ENCODE results near the gene FGD1.
"Not testable (repeated sequence)": the region's sequence is repeated elsewhere in the genome, so short reads cannot be mapped to it uniquely, and the experiment has no call there.

The FGD1 gene

DNA sequence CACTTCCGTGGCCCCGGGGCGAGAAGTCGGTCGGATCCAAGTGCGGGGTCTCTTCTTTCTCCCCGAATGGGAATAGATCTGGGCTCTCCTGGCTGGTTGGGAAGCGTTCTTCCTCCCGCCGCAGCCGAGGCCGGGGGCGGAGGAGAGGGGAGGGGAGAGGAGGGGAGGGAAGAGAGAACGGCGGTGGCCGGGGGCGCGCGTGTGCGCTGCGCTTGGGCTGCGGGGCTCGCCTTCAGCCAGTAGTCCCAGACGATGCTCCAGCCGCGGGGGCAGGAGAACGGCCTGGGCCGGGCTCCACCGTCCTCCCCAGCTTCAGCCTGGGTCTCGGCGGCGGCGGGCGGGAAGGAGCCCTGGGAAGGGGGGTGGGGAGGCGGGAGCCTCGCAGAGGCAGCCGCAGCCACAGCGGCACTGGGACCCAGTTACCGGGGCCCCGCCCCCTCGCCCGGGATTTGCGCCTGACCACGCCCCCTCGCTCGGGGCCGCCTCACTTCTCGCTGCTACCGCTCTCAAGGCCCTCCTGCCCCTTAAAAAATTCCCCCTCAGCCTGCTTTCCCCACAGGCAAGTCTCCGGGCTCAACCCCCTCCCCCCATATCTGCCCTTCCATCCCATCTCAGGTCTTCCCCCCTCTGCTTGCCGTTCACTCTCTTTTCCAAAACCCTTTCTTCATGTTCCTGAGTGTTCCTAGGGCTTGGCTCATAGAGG, at the start of gene FGD1:
FGD1 (minus strand) TSS at position 421 of the 703 bp plus-strand sequence. CDS start 802 bp downstream, outside the sequence.
- peak; percentile 24 for DNase-seq (ENCODE audit: low read depth)

DNA sequence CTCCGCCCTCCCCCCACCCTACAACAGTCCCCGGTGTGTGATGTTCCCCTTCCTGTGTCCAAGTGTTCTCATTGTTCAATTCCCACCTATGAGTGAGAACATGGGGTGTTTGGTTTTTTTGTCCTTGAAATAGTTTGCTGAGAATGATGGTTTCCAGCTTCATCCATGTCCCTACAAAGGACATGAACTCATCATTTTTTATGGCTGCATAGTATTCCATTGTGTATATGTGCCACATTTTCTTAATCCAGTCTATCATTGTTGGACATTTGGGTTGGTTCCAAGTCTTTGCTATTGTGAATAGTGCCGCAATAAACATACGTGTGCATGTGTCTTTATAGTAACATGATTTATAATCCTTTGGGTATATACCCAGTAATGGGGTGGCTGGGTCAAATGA, 46.2 kb upstream of the FGD1 start:
- DNase-seq (ENCODE audit: low read depth): not testable (repeated sequence)

DNA sequence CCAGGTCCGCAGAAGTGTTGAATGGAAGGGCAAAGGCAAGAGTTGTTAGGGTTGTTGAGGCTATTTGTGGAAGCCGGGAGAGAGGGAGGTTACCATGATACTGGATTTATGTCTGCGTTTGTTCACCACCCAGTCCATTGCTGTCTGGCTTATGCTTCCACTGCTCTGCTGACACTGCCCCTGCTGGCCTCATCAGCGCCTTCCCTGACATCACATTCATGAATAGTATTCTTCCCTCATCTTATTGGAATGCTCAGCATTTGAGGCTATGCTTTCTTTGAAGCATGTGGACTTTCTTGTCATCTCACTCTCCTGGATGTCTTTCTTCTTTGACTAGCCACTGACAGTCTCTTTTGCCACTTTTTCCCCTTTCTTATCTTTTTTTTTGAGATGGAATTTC, 44.3 kb upstream of the FGD1 start:
- no peak for DNase-seq (ENCODE audit: low read depth)

DNA sequence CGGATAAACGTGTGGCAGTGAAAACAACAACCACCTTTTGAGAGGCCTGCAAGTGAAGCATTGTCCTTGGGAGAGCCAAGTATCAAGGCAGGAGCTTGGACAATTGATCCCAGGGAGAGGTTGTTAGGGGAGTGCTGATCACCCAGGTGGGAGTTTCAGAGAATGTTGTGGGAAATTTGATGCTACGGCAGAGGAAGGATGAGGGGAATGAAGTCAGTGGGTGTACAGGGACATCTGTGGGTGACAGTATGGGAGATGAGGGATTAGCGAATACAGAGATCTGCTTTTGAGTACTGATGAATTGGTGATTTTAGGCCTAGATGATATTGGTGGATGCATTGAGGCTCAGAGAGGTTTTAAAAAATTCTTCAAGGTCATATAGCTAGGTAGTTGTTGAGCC, 38.2 kb upstream of the FGD1 start:
- DNase-seq (ENCODE audit: low read depth): no peak

DNA sequence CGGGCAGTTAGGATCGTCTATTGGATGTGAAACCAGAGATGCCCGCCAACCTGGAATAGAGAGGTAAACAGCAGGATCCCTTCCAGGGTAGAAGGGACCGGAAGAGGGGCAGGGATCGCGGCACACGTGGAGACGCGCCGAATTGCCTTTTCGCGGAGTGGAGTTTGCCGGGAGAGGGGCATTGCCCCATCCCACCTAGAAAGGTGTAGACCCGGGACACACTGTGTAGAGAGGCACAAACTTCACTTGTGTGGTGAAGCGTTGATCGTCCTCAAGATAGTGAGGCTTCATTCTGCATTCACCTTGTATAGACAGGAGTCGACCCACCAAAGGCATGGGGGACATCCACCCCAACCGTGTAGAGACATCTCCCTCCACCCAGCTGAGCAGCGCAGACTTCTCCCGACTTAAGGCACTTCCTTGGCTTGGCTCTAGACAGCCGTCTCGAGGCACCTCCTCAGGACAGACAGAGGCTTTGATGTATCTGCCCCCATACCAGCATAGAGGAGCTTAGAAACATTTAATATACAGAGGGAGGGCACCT, 34.4 kb upstream of the FGD1 start:
- DNase-seq (ENCODE audit: low read depth): no peak

DNA sequence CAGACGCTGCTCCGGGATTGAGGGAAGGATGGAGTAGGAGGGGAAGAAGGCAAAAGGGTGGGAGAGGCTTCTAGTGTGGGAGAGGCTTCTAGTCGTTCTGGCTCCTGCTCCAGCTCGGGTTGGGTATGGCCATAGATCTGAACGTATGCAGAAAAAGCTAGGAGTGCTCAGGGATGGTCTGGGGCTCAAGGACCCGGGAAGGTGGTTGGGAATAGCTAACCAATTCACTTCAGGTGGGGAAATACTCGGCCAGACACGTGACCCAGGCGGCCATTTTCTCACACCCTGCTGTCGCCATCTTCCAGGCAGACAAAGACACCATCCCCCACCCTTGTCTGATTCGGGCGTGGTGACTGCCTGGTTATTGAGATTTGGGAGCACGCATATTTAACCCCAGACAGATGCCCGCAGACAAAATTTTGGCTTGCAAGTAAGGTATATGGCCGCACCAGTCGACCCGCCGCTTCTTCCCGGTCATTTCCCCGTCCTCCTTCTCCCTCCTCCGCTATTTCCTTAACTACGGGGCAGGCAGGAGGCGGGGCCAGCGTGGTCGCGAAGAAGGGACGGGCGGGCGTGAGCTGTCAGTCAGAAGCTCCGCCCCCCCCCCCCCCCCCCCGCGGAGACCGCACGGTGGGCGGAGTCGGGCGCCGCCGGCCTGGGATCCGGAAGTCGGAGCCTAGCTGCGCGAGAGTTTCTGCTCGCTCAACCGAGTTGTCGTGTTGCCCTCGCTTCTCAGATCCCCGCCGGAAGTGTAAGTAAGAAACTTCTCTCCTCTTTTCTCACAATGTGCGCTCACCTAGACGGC, 33.7 kb upstream of the FGD1 start, which contains the start of gene GNL3L:
GNL3L (plus strand) TSS at position 668 of the 805 bp plus-strand sequence. CDS start 2,348 bp downstream, outside the sequence.
- DNase-seq (ENCODE audit: low read depth): peak; percentile 65

DNA sequence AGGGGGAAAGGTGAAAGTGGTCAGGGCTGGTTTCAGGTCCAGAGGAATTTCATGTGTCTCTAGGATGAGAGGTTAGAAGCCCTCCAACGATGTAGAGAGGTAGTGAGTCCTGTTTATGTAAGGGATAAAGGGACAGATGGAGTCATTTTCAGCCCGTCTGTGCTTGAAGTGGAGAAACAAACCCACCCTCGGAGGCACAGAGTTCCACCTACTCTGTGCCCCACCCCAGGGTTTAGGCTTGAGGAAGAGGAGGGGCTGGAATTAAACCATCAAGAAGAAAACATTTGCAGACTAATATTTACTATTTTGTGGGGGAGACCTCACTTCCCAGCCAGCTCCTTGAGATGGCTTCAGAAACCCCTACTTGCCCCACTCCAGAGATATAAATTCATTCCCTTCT, 33.1 kb upstream of the FGD1 start:
- no peak for DNase-seq (ENCODE audit: low read depth)

DNA sequence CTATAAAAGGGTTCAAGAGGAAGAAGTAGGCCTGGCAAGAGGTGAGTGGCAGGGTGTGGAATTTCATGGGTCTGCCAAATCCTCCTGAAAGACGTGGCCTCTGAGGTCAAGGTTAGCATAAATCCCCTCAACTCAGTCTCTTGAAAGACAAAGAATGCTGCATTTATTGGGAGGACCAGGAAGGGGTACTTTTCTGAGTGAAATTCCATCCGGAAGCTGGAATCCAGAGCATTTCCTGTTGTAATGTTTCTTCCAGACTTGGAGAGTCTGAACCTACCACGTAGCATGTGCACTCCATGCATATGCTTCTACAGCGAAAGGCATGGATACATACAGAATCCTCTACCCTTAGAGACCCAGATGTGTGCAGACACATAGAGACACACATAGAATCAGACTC, 13.4 kb upstream of the FGD1 start:
- no peak for DNase-seq (ENCODE audit: low read depth)

DNA sequence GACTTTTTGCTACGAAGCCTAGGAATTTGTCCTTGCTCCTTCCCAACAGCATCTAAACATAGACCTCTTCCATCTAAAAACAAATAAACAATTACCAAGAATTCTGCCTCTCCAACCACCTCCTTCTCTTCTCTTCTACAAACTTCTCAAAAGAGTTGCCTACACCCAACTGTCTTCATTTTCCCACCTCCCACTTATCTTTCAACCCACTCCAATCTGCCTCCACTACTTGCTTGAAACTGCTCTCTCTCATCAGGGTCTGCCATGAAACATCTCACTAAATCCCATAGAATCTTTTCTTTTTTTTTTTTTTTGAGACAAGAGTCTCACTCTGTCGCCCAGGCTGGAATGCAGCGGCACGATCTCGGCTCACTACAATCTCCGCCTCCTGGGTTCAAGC, 902 bp upstream of the FGD1 start:
- DNase-seq (ENCODE audit: low read depth): no peak

DNA sequence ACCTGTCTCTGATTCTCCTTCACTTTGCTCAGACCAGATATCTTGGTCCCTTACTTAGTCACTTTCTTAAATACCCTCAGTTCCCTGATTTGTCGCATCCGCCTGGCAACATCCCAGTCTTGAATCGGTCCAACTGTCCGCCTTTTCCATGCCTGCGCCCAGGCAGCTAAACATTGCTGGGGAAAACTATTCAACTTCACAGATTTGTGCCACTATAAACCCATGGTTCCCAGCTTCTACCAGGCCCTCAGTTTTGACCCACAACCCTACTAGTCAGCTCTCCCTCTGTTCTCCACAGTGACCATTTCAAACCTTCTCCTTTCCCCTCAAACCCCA, 451 bp upstream of the FGD1 start:
- no peak for DNase-seq (ENCODE audit: low read depth)

DNA sequence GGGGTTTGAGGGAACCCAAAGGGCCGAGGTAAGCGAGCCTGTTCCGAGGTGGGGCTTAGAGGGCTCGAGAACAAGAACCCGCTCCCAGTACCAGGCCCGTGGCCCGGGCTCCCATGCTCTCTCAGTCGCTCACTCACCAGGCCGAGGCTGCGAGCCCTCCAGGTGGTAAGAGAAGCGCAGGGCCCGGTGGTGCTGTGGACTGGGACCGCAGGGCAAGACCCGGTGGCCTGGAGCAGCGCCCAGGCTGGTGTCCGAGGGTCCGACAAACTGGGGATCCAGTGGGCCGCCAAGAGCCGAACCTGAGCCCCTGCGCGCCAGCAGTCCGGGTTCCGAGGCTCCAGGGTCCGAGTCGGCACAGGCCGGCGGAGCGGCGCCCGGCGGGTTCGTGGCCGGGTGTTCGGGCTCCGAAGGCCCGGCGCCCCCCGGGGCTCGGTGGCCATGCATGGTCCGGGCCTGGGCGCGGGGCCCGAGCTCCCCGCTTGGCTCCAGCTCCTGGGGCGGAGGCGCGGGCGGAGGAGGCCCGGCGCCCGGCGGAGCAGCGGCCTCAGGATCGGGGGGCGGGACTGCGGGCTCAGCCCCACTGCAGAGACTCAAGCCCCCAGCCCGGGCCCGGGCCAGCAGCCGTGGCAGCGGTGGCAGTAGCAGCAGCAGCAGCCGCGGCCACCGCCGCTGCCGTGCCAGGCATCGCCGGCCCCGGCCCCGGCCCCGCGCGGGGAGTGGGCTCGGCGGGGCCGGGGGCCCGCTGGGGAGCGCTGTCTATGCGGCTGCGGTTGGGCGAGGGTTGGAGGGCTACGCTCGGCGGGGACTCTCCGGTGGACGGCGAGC, 833 bp downstream of the FGD1 start:
- no peak for DNase-seq (ENCODE audit: low read depth)

DNA sequence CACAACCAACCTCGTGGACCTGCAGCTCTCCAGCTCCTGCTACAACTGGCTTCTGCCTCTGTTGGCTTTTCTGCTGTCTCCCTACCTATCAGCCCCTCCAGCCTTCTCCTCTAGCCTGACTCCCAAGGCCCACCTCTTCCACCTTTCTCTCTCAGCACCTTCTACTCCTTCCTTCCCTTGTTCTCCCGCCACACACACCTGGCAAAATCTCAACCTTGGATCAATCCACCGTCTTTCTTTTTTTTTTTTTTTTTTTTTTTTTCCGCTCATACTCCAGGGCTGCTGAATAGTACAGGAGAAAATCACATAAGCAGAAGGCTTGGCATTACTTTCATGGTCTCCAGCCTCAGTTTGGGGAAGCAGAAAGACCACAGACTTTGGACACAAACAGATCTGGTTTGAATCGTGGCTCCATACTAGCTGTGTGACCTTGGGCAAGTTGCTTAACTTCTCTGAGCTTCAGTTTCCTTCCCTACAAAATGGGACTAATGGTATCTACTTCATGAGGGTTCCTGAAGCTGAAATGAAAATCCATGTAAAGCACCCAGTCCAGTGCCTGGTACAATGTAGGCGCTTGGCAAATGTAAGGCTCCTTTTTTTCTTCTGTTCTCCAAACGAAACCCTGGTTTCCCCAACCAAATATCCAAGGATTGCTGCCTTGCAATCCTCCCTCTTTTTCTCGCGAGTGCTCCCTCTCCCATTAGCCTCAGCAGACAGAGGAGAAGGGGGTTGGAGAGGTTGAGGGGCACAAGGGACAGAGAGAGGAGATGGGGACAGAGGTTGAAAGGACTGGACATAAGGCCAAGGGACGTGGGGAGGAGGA, 1.7 kb downstream of the FGD1 start:
- DNase-seq (ENCODE audit: low read depth): no peak

DNA sequence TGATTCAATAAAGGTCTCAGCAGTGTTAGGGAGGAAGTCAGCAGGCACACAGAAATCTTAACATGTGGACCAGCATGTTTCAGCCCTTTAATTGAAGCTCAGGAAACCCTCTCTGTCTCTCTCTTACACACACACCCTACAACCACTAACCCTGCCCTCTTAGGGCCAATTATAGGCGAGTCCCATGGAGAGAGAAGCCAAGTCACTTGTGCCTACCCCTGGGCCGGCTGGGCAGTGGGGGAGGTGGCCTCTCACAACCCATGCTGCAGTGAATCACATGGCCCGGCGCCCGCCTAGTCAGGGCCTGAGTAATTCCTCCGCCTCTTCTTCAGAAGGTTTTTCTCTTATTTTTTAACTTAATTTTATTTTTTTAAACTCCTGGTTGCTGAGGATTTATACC, 3.7 kb downstream of the FGD1 start:
- peak; percentile 75 for DNase-seq (ENCODE audit: low read depth)

DNA sequence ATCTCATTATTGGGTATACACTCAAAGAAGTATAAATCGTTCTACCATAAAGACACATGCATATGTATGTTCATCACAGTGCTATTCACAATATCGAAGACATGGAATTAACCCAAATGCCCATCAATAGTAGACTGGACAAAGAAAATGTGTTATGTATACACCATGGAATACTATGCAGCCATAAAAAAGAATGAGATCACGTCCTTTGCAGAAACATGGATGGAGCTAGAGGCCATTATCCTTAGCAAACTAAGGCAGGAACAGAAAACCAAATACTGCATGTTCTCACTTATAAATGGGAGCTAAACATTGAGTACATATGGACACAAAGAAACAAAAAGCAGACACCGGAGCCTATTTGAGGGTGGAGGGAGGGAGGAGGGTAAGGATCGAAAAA, 6.2 kb downstream of the FGD1 start:
- DNase-seq (ENCODE audit: low read depth): not testable (repeated sequence)

DNA sequence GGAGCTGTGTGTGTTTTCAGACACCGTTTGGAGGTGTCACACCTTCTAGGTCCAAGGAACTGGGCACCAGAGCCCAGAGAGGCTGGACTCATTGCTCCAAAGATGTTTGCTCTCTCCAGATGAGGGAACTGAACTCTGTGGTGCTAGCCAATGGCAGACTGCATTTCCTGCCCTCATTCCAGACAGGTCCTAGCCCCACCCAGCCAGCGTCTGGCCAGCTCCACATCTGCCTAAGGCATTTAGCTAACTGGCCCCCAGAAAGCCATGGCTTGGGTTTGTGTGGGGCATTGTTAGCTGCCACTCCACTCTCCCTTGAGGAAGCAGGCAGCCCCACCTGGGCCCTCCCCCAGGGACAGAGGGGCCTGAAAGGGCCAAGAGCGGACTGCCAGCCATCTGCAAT, 11.4 kb downstream of the FGD1 start:
- no peak for DNase-seq (ENCODE audit: low read depth)

DNA sequence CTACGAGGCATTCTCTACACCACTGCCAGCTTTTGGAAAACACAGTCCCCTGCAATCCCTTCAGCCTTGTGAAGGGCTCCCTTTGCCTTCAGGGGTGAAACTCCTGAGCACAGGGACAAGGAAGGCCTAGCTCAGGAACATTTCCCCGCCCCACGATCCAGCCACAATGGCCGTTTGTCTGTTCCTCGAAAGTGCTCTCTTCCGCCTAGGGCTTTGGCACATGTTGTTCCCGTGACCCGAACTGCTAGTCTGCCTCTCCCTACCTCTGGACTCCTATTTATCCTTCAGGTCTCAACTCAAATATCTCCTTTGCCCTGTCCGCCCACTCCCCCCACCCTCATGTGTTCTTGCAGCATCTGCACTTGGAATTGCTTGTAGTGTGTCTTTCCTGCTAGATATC, 12.1 kb downstream of the FGD1 start:
- DNase-seq (ENCODE audit: low read depth): no peak

DNA sequence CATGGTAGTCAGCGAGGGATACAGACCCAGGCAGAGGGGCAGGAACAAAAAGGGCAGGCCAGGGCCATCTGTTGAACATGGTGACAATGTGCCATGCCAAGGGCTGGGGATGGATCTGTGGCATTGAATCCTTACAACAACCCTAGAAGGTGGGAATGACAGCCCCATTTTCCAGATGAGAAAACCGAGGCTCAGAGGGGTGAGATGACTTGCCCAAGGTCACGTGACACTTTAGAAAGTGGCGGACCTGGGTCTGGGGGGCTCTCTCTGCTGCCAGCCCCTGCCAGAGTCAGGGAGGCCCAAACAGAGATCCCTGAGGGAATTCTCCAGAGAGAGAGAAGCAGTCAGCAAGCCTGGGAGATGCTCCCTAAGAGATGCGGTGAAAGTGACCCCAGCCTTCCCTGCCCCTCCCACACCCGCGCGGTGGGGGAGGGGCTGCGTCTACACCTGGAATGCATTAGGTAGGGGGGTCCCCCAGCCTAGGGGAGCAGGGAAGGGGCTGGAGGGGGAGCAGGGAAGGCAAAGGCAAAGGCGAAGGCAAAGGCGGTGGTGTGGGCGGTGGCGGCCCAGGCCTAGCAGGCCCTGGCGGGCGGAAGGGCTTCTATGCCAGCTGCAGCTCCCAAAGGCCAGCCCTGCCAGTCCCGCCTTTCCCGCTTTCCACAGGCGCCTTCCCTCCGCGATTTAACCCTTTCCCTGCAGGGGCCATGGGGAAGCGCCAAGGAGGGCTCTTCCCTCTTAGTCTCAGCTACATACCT, 13.0 kb downstream of the FGD1 start:
- DNase-seq (ENCODE audit: low read depth): no peak

DNA sequence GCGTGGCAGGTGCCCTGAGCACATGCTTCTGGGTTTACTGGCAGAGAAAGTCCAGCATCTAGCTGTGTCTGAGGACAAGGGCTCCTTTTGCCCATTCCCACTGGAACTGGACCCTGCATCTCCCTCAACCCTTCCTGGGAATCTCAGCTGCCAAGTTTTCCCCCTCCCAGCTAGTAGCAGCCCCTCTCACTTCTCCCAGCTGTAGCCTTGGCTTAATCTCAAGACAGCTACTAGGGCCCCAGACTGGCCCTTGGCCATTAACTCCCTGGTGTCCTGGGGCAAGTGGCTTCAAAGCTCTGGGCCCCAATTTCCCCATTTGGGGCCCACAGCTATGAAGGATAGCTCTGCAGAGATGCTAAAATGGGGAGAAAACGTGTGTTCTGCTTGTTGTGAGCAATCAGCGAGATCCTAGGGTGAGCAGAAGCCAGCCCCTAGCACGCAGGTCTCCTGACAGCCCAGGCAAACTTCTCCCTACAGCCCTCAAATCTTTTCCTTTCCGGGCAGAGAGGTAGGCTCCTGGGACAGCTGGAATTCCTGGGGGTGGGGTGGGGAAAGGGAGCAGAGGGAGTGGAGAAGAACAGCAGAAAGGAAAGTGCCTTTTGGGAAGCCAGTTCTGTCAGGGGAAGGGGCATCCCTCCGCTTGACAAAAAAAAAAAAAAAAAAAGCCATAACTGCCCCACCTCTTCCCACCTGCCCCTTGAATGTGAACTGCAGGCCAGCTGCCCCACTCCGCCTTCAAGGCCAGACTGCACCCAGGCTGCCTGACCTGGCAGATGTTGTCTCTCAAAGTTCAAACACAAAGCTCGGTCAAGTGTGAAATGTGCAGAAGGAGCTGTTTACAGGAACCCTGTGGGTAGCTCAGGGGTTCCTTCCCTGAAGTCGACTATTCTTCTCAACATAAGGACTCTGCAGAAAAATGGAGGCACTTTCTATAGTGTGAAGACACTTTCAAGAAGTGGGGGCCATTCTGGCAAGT, 16.6 kb downstream of the FGD1 start:
- DNase-seq (ENCODE audit: low read depth): no peak

DNA sequence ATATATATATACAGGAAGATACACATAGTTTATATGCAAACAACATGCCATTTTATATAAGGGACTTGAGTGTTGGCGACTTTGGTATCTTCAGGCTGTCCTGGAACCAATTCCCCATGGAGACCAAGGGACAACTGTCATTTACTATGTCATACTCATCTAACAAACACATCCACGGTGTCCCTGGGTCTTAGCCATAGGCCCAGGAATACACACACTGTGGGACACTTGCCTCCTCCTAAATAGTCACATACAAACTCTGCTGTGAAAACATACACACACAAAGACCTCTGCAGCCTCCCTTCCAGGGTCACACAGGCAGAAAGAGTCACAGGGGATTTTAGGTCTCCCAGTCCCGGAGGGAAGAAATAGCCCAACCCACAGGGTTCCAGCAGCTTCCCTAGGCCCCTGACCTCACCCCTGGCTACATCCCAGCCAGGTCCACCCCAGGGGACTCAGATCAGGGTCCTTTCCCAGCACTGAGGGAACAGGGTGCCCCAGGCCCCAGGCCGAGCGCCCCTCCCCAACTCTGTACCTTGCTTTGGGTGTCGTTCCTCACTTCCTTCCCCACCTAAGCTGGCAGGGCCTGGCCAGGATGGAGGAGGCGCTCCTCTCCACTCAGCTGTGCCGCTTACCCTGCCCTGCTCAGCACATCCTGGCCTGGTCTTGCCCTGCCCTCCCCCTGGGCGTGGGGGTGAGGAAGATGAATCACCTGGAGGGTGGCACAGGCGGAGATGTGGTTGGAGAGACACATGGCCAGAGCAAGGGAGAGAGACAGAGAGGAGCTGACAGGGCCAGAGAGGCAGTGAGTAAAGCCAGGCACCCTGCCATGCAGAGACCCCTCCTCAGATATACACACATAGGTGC, 21.8 kb downstream of the FGD1 start:
- no peak for DNase-seq (ENCODE audit: low read depth)

Data from stromal cell of bone marrow (primary cell).